WTC11 (cell line): Measurements from ENCODE around the gene ERBB4. TPM values are rescaled to one million over a fixed set of nuclear protein-coding genes. Genes with fewer than 3 reads are reported as not detected.

Experiments
- ATAC-seq: fragments of 200-7000 bp; cut with Tn5 transposase; 2 replicates; pipeline ENCODE4 v1.10.0; 2021; ENCODE audit warnings: mild to moderate bottlenecking, moderate library complexity
- CTCF ChIA-PET: fragments of 300-600 bp; sonication (Branson Sonifier 250); formaldehyde crosslinking; loops from one replicate; lab custom pipeline; 2021; ENCODE audit warnings: antibody characterized with exemption; lab: Charles Lee
- POLR2A ChIA-PET: fragments of 350-600 bp; sonication (Branson Sonifier 250); formaldehyde crosslinking; loops from one replicate; lab custom pipeline; 2021; ENCODE audit warnings: antibody characterized with exemption; lab: Charles Lee
- DNase-seq: peaks from one replicate; pipeline ENCODE4 v3.0.0; 2021; ENCODE audit warnings: low spot score
- H3K27ac Mint-ChIP-seq: 2 replicates; pipeline ENCODE4 v1.8.0; 2021; ENCODE audit warnings: mixed read lengths
- H3K27me3 Mint-ChIP-seq: 2 replicates; pipeline ENCODE4 v1.8.0; 2021; ENCODE audit warnings: low read depth, mild to moderate bottlenecking, moderate library complexity, mixed read lengths
- H3K36me3 Mint-ChIP-seq: 2 replicates; pipeline ENCODE4 v1.8.0; 2021; ENCODE audit warnings: mixed read lengths
- H3K4me1 Mint-ChIP-seq: 2 replicates; pipeline ENCODE4 v1.8.0; 2022; ENCODE audit warnings: mixed read lengths
- H3K4me3 Mint-ChIP-seq: 2 replicates; pipeline ENCODE4 v1.8.0; 2021; ENCODE audit warnings: mild to moderate bottlenecking, moderate library complexity, mixed read lengths
- H3K9me3 Mint-ChIP-seq: 2 replicates; pipeline ENCODE4 v1.8.0; 2021; ENCODE audit warnings: mixed read lengths
- ATF1 ChIP-seq: sonication (generic); formaldehyde crosslinking; IDR thresholded peaks from 2 replicates; pipeline ENCODE4 v1.8.1; 2023; ENCODE audit warnings: mild to moderate bottlenecking, moderate library complexity, missing genetic modification reagents
- ATF6 ChIP-seq: sonication (generic); formaldehyde crosslinking; IDR thresholded peaks from 2 replicates; pipeline ENCODE4 v1.8.1; 2023; ENCODE audit warnings: mild to moderate bottlenecking, missing genetic modification reagents
- CBFB ChIP-seq: sonication (generic); formaldehyde crosslinking; IDR thresholded peaks from 2 replicates; pipeline ENCODE4 v1.8.1; 2022; ENCODE audit warnings: mild to moderate bottlenecking, low read depth, missing genetic modification reagents
- ELF4 ChIP-seq: sonication (generic); formaldehyde crosslinking; IDR thresholded peaks from 2 replicates; pipeline ENCODE4 v1.8.1; 2022; ENCODE audit warnings: low read depth, mild to moderate bottlenecking, moderate library complexity, missing genetic modification reagents
- FOXJ3 ChIP-seq: sonication (generic); formaldehyde crosslinking; IDR thresholded peaks from 2 replicates; pipeline ENCODE4 v1.9.0; 2021; ENCODE audit warnings: missing genetic modification reagents, mild to moderate bottlenecking, borderline replicate concordance
- JUN ChIP-seq: sonication (generic); formaldehyde crosslinking; IDR thresholded peaks from 2 replicates; pipeline ENCODE4 v1.8.0; 2023; ENCODE audit warnings: mild to moderate bottlenecking, missing genetic modification reagents
- MXD4 ChIP-seq: fragments of 250-450 bp; sonication (Bioruptor Pico); IDR thresholded peaks from 2 replicates; pipeline ENCODE4 v1.8.0; 2021; ENCODE audit warnings: mild to moderate bottlenecking, moderate library complexity, borderline replicate concordance
- MYBL2 ChIP-seq: sonication (generic); formaldehyde crosslinking; IDR thresholded peaks from 2 replicates; pipeline ENCODE4 v1.8.1; 2023; ENCODE audit warnings: mild to moderate bottlenecking, moderate library complexity, missing genetic modification reagents
- NFYB ChIP-seq: sonication (generic); formaldehyde crosslinking; conservative IDR thresholded peaks from 2 replicates; pipeline ENCODE4 v1.8.0; 2022; ENCODE audit warnings: low read depth, missing genetic modification reagents
- OVOL2 ChIP-seq: fragments of 250-450 bp; sonication (Bioruptor Pico); IDR thresholded peaks from 2 replicates; pipeline ENCODE4 v1.9.0; 2021; ENCODE audit warnings: mild to moderate bottlenecking, borderline replicate concordance
- RORB ChIP-seq: fragments of 250-450 bp; sonication (Bioruptor Pico); IDR thresholded peaks from 2 replicates; pipeline ENCODE4 v1.9.0; 2021; ENCODE audit warnings: mild to moderate bottlenecking
- SP1 ChIP-seq: sonication (generic); formaldehyde crosslinking; conservative IDR thresholded peaks from 2 replicates; pipeline ENCODE4 v1.8.1; 2022; ENCODE audit warnings: missing genetic modification reagents
- TEAD4 ChIP-seq: sonication (generic); formaldehyde crosslinking; IDR thresholded peaks from 2 replicates; pipeline ENCODE4 v1.8.0; 2022; ENCODE audit warnings: mild to moderate bottlenecking, missing genetic modification reagents
- TP53 ChIP-seq: sonication (generic); formaldehyde crosslinking; IDR thresholded peaks from 2 replicates; pipeline ENCODE4 v1.8.1; 2023; ENCODE audit warnings: mild to moderate bottlenecking, missing genetic modification reagents
- USF2 ChIP-seq: sonication (generic); formaldehyde crosslinking; IDR thresholded peaks from 2 replicates; pipeline ENCODE4 v1.8.1; 2023; ENCODE audit warnings: mild to moderate bottlenecking, missing genetic modification reagents, moderate library complexity
- ZBTB21 ChIP-seq: sonication (generic); formaldehyde crosslinking; IDR thresholded peaks from 2 replicates; pipeline ENCODE4 v1.8.1; 2023; ENCODE audit warnings: mild to moderate bottlenecking, missing genetic modification reagents, borderline replicate concordance
- ZNF121 ChIP-seq: sonication (generic); formaldehyde crosslinking; IDR thresholded peaks from 2 replicates; pipeline ENCODE4 v1.8.0; 2023; ENCODE audit warnings: missing genetic modification reagents
- ZNF138 ChIP-seq: sonication (generic); formaldehyde crosslinking; conservative IDR thresholded peaks from 2 replicates; pipeline ENCODE4 v1.8.1; 2022; ENCODE audit warnings: mild to moderate bottlenecking, moderate library complexity, missing genetic modification reagents
- ZNF232 ChIP-seq: sonication (generic); formaldehyde crosslinking; IDR thresholded peaks from 2 replicates; pipeline ENCODE4 v1.8.0; 2022; ENCODE audit warnings: mild to moderate bottlenecking, missing genetic modification reagents
- ZNF263 ChIP-seq: sonication (generic); formaldehyde crosslinking; IDR thresholded peaks from 2 replicates; pipeline ENCODE4 v1.8.1; 2022; ENCODE audit warnings: low read depth, mild to moderate bottlenecking, moderate library complexity, missing genetic modification reagents
- ZNF423 ChIP-seq: fragments of 250-450 bp; sonication (Bioruptor Pico); IDR thresholded peaks from 2 replicates; pipeline ENCODE4 v2.1.2; 2022; ENCODE audit warnings: mild to moderate bottlenecking, moderate library complexity
- ZNF425 ChIP-seq: fragments of 250-450 bp; sonication (Bioruptor Pico); conservative IDR thresholded peaks from 2 replicates; pipeline ENCODE4 v1.9.0; 2021; ENCODE audit warnings: mild to moderate bottlenecking
- total RNA-seq: library from RNA; stranded (reverse); gene quantifications from 3 replicates; pipeline ENCODE4 v1.2.3, GENCODE V29; 2021
- TF ChIP-seq, protein P1 (sequence below): sonication (generic); formaldehyde crosslinking; IDR thresholded peaks from 2 replicates; pipeline ENCODE4 v1.8.0; 2022; ENCODE audit warnings: mild to moderate bottlenecking, missing genetic modification reagents
- TF ChIP-seq, protein P2 (sequence below): sonication (generic); formaldehyde crosslinking; IDR thresholded peaks from 2 replicates; pipeline ENCODE4 v1.8.0; 2022; ENCODE audit warnings: mild to moderate bottlenecking, missing genetic modification reagents
- TF ChIP-seq, protein P3 (sequence below): sonication (generic); formaldehyde crosslinking; conservative IDR thresholded peaks from 2 replicates; pipeline ENCODE4 v1.8.1; 2022; ENCODE audit warnings: mild to moderate bottlenecking, missing genetic modification reagents
- TF ChIP-seq, protein P4 (sequence below): sonication (generic); formaldehyde crosslinking; IDR thresholded peaks from 2 replicates; pipeline ENCODE4 v1.8.1; 2022; ENCODE audit warnings: low read depth, mild to moderate bottlenecking, moderate library complexity, missing genetic modification reagents, borderline replicate concordance

Gene ERBB4
- total RNA-seq, 1 experiment from 2014 or later = 1.6 TPM

DNA sequence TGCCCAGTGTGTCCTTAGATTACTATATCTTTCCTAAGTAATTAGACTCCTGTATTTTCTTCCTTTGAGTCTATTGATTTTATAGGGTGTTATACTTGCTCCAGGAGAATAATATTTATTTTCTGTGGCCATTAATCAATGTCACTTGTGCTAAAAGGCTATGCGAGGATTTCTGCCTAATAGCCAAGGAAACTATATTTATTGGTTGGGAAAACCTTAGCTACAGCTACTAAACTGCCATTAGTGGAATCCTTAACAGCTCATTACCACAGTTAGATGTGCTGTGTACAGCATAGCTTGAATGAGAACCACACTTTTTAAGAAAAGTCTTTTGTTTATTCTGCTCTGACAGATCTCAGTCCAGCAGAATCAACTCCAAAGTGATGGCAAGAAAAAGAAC is 537.3 kb downstream of the ERBB4 start:
- no peak for ATAC-seq
- H3K36me3 Mint-ChIP-seq = no peaks in the 10 kb centered on the region
- no peak overlapping the region for H3K27ac Mint-ChIP-seq
- H3K4me3 Mint-ChIP-seq = no peak overlapping the region
- POLR2A ChIA-PET = no interaction called here
- CTCF ChIA-PET = no interaction called here
- no peaks in the 10 kb centered on the region for H3K27me3 Mint-ChIP-seq
- H3K9me3 Mint-ChIP-seq = no peaks in the 10 kb centered on the region
- no peak for TF ChIP-seq USF2
- TF ChIP-seq OVOL2 = no peak
- TF ChIP-seq SP1 (CRISPR knock-in tag) = no peak
- TF ChIP-seq TP53 (CRISPR knock-in tag) = no peak
- no peak for TF ChIP-seq JUN (CRISPR knock-in tag)
- TF ChIP-seq ELF4 = no peak
- TF ChIP-seq CBFB (CRISPR knock-in tag) = no peak
- no peak for TF ChIP-seq ZNF423 (CRISPR knock-in tag)
- TF ChIP-seq, protein P1, sequence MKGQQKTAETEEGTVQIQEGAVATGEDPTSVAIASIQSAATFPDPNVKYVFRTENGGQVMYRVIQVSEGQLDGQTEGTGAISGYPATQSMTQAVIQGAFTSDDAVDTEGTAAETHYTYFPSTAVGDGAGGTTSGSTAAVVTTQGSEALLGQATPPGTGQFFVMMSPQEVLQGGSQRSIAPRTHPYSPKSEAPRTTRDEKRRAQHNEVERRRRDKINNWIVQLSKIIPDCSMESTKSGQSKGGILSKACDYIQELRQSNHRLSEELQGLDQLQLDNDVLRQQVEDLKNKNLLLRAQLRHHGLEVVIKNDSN = no peak
- TF ChIP-seq ZNF425 (CRISPR knock-in tag) = no peak
- TF ChIP-seq MXD4 = no peak
- no peak for TF ChIP-seq ZNF138
- TF ChIP-seq, all 79 proteins: peak for 0
- no peak for DNase-seq
- no peaks in the 10 kb centered on the region for H3K4me1 Mint-ChIP-seq

DNA sequence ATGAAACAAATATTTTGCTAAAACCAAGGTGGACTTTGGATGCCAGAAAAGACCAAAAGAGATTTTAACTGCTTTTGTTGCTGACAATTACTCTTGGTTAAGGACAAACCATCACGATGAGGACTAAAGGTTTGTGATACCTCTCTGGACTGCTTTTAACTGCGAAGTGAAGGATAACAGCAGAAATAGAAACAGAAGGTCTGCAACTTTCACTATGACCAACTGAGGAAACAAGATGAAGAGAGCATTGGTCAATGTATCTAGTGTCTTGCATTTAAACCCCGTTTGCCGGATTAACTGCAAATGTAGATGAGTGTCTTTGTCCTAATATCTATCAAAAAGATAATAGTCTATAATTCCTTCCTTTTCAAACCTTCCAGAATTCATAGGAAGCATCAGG is 541.7 kb downstream of the ERBB4 start:
- no peak for DNase-seq
- POLR2A ChIA-PET = no interaction called here
- no peaks in the 10 kb centered on the region for H3K27me3 Mint-ChIP-seq
- CTCF ChIA-PET = no interaction called here
- no peak overlapping the region for H3K27ac Mint-ChIP-seq
- no peaks in the 10 kb centered on the region for H3K4me1 Mint-ChIP-seq
- no peak for ATAC-seq
- H3K36me3 Mint-ChIP-seq = no peaks in the 10 kb centered on the region
- no peaks in the 10 kb centered on the region for H3K9me3 Mint-ChIP-seq
- TF ChIP-seq MXD4 (no peak), ATF1 (CRISPR knock-in tag) (no peak), MYBL2 (no peak), RORB (CRISPR knock-in tag) (no peak), ZBTB21 (CRISPR knock-in tag) (no peak), ATF6 (CRISPR knock-in tag) (no peak), FOXJ3 (CRISPR knock-in tag) (no peak), TEAD4 (CRISPR knock-in tag) (no peak), ZNF121 (CRISPR knock-in tag) (no peak), ZNF232 (CRISPR knock-in tag) (no peak), ZNF263 (CRISPR knock-in tag) (no peak), NFYB (CRISPR knock-in tag) (no peak)
- TF ChIP-seq, protein P2, sequence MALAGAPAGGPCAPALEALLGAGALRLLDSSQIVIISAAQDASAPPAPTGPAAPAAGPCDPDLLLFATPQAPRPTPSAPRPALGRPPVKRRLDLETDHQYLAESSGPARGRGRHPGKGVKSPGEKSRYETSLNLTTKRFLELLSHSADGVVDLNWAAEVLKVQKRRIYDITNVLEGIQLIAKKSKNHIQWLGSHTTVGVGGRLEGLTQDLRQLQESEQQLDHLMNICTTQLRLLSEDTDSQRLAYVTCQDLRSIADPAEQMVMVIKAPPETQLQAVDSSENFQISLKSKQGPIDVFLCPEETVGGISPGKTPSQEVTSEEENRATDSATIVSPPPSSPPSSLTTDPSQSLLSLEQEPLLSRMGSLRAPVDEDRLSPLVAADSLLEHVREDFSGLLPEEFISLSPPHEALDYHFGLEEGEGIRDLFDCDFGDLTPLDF (CRISPR knock-in tag) = no peak
- TF ChIP-seq, protein P3, sequence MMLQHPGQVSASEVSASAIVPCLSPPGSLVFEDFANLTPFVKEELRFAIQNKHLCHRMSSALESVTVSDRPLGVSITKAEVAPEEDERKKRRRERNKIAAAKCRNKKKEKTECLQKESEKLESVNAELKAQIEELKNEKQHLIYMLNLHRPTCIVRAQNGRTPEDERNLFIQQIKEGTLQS = no peak
- TF ChIP-seq, protein P4, sequence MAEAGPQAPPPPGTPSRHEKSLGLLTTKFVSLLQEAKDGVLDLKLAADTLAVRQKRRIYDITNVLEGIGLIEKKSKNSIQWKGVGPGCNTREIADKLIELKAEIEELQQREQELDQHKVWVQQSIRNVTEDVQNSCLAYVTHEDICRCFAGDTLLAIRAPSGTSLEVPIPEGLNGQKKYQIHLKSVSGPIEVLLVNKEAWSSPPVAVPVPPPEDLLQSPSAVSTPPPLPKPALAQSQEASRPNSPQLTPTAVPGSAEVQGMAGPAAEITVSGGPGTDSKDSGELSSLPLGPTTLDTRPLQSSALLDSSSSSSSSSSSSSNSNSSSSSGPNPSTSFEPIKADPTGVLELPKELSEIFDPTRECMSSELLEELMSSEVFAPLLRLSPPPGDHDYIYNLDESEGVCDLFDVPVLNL (CRISPR knock-in tag) = no peak
- no peak overlapping the region for H3K4me3 Mint-ChIP-seq
